ENCODE measurements around the gene PRTFDC1. TPM values are rescaled to one million over a fixed set of nuclear protein-coding genes. Genes with fewer than 3 reads are reported as not detected.

Gene PRTFDC1
- total RNA-seq, 2 donors from 2014 or later: 0.80 to 2.0 TPM

DNA sequence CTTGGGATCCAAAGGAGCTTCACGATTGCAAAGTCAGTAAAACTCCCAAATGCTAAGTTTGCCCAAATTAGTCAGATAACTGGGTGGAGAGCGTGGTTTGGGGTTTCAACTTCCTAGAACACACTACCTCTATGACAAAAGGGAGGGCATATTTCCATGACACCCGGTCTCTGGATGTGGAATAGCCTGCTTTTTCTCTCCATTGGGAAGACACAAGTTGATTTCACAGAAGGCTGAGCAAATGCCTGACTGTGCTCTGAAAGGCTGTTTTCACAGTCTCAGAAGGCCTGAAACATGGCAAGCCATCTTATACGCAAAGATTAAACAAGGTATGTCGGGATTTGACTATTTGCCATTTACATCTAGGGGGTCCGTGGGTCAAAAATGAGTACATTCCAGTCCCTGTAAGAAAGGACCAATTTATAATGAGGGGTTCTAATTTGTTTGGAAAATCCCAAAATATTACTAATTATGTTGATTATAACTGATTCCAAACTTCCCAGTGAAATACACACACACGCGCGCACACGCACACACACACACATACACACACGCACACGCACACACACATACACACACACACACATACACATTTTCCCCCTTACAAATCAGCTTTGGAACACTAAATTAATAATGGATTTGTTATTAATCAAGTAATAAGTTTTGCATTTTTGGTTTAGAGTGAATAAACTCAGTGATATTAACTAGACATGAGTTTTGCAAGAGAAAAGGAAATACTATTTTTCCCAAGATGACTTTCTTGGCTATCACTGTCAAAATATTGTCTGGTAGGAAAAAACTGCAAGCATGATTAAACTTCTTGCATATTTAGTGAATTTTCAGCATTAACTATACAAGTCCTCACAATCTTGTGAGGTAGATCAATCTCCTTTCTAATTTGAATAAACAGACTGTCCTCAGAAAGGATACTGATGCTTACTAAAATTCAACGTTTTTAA, 105.0 kb downstream of the PRTFDC1 start:
- Histone ChIP-seq H3K27me3 (replicated peaks; ENCODE audit: insufficient read depth) (no peaks in the 10 kb centered on the region), H3K4me3 (no peak overlapping the region), H3K9me3 (no peaks in the 10 kb centered on the region), H3K36me3 (no peaks in the 10 kb centered on the region), H3K4me1 (replicated peaks) (no peaks in the 10 kb centered on the region), H3K27ac (no peak overlapping the region)
- no peak for DNase-seq (ENCODE audit: low spot score)
- TF ChIP-seq, protein P1, sequence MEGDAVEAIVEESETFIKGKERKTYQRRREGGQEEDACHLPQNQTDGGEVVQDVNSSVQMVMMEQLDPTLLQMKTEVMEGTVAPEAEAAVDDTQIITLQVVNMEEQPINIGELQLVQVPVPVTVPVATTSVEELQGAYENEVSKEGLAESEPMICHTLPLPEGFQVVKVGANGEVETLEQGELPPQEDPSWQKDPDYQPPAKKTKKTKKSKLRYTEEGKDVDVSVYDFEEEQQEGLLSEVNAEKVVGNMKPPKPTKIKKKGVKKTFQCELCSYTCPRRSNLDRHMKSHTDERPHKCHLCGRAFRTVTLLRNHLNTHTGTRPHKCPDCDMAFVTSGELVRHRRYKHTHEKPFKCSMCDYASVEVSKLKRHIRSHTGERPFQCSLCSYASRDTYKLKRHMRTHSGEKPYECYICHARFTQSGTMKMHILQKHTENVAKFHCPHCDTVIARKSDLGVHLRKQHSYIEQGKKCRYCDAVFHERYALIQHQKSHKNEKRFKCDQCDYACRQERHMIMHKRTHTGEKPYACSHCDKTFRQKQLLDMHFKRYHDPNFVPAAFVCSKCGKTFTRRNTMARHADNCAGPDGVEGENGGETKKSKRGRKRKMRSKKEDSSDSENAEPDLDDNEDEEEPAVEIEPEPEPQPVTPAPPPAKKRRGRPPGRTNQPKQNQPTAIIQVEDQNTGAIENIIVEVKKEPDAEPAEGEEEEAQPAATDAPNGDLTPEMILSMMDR (IDR thresholded peaks at IDR 0.05): no peak
- TF ChIP-seq POLR2A (IDR thresholded peaks at IDR 0.05) (no peak), POLR2AphosphoS5 (IDR thresholded peaks at IDR 0.05) (no peak)
- intact Hi-C loops (cut with DNase I): no loop called here
- WGBS: 94% methylated on average over 13 of the region's 13 CpGs

DNA sequence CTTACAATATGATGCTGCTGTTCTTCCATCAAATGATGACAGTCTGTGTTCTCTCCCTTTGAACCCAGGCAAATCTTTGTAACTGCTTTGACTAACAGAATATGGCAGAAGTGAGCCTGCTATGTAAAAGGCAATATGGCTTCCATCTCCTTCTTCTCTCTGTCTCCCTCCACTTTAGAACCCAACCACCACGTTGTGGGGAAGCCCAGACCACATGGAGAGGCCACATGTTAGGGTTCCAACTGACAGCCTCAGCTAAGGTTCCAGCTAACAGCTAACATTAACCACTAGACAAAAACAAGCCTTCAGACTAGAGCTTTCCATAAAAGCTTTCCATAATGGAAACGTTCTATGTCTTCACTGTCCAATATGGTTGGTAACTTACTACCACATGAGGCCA, 107.7 kb downstream of the PRTFDC1 start:
- no peaks in the 10 kb centered on the region for H3K9me3 ChIP-seq
- no peaks in the 10 kb centered on the region for H3K27me3 ChIP-seq (replicated peaks; ENCODE audit: insufficient read depth)
- DNase-seq (ENCODE audit: low spot score): no peak
- H3K27ac ChIP-seq: no peak overlapping the region
- WGBS: 74% methylated on average over 2 of the region's 2 CpGs
- TF ChIP-seq POLR2A (IDR thresholded peaks at IDR 0.05) (no peak), POLR2AphosphoS5 (IDR thresholded peaks at IDR 0.05) (no peak)
- TF ChIP-seq, protein P1 (IDR thresholded peaks at IDR 0.05): no peak
- H3K4me1 ChIP-seq (replicated peaks): no peaks in the 10 kb centered on the region
- H3K4me3 ChIP-seq: no peak overlapping the region
- no peaks in the 10 kb centered on the region for H3K36me3 ChIP-seq
- intact Hi-C loops (cut with DNase I): no loop called here

DNA sequence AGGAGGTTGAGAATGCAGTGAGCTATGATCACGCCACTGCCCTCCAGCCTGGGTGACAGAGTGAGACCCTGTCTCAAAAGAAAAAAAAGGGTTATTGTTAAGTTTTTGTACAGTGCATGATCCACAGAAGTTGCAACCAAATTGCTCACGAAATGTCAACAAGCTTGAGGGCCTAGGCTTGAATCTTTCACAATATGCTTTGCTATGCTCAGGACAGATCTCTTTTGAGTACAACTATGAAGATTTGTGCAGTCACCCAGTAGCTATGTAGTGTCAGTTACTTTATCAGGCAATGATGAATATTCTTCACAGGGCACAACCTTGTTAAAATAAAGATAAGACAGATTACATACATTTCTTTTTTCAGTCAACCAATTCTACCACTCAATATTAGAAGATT, 109.2 kb downstream of the PRTFDC1 start:
- no peak overlapping the region for H3K27ac ChIP-seq
- DNase-seq (ENCODE audit: low spot score): no peak
- H3K9me3 ChIP-seq: no peaks in the 10 kb centered on the region
- H3K4me1 ChIP-seq (replicated peaks): no peaks in the 10 kb centered on the region
- no peaks in the 10 kb centered on the region for H3K27me3 ChIP-seq (replicated peaks; ENCODE audit: insufficient read depth)
- H3K36me3 ChIP-seq: no peaks in the 10 kb centered on the region
- TF ChIP-seq POLR2A (IDR thresholded peaks at IDR 0.05): no peak
- TF ChIP-seq POLR2AphosphoS5 (IDR thresholded peaks at IDR 0.05): no peak
- TF ChIP-seq, protein P1 (IDR thresholded peaks at IDR 0.05): no peak
- no peak overlapping the region for H3K4me3 ChIP-seq
- WGBS: 61% methylated on average over 2 of the region's 2 CpGs
- intact Hi-C loops (cut with DNase I): no loop called here

DNA sequence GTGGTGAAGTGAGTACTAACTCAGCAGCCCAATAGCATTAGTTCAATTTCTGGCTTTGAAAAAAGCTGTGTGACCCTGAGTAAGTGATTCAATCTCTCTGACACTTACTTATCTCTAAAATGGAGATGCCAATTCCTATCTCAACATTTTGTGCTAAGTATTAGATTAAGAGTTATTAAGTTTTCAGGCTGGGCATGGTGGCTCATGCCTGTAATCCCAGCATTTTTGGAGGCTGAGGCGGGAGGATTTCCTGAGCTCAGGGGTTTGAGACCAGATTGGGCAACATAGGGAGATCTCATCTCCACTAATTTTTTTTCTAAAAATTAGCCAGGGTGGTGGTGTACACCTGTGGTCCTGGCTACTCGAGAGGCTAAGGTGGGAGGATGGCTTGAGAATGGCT, 109.5 kb downstream of the PRTFDC1 start:
- H3K27ac ChIP-seq: no peak overlapping the region
- intact Hi-C loops (cut with DNase I): no loop called here
- H3K4me1 ChIP-seq (replicated peaks): no peaks in the 10 kb centered on the region
- H3K4me3 ChIP-seq: no peak overlapping the region
- H3K9me3 ChIP-seq: no peaks in the 10 kb centered on the region
- no peaks in the 10 kb centered on the region for H3K36me3 ChIP-seq
- TF ChIP-seq POLR2AphosphoS5 (IDR thresholded peaks at IDR 0.05) (no peak), POLR2A (IDR thresholded peaks at IDR 0.05) (no peak)
- TF ChIP-seq, protein P1 (IDR thresholded peaks at IDR 0.05): no peak
- H3K27me3 ChIP-seq (replicated peaks; ENCODE audit: insufficient read depth): no peaks in the 10 kb centered on the region
- WGBS: 95% methylated on average over 2 of the region's 2 CpGs
- no peak for DNase-seq (ENCODE audit: low spot score)

DNA sequence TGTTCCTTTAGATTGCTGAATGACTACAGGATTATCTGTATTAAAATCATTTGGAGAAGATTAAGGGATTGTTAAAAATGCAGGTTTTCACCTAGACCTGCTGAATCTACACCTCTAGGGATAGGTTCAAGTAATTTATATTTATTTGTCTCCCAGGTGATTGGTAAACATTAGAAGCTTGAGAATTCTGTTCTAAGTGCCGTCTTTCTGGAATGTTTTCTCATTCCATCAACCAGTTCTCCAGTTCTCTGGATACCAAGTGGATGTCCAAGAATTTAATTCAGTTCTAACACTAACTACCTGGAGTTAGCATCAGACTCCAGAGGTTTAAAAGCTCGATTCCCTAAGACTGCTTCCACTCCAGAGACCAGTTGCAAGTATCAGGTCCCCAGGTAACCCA, 110.9 kb downstream of the PRTFDC1 start:
- no peak for DNase-seq (ENCODE audit: low spot score)
- WGBS: 80% methylated on average over 2 of the region's 2 CpGs
- Histone ChIP-seq H3K27ac (no peak overlapping the region), H3K36me3 (no peaks in the 10 kb centered on the region), H3K9me3 (no peaks in the 10 kb centered on the region), H3K4me1 (replicated peaks) (no peaks in the 10 kb centered on the region), H3K4me3 (no peak overlapping the region), H3K27me3 (replicated peaks; ENCODE audit: insufficient read depth) (no peaks in the 10 kb centered on the region)
- intact Hi-C loops (cut with DNase I): no loop called here
- TF ChIP-seq POLR2A (IDR thresholded peaks at IDR 0.05): no peak
- no peak for TF ChIP-seq POLR2AphosphoS5 (IDR thresholded peaks at IDR 0.05)
- TF ChIP-seq, protein P1 (IDR thresholded peaks at IDR 0.05): no peak
